Tracheal epithelial cell (primary cell): ENCODE results near the gene RAG1. TPM values are rescaled to one million over a fixed set of nuclear protein-coding genes. Genes with fewer than 3 reads are reported as not detected.

Experiments
- total RNA-seq: library from RNA; depleted of rRNA; stranded (reverse); fragments of >200 nt; gene quantifications from 2 replicates; pipeline ENCODE4 v1.2.1, GENCODE V29; 2014

The RAG1 gene
- 1.7 and 1.9 TPM in 2 replicates for total RNA-seq

DNA sequence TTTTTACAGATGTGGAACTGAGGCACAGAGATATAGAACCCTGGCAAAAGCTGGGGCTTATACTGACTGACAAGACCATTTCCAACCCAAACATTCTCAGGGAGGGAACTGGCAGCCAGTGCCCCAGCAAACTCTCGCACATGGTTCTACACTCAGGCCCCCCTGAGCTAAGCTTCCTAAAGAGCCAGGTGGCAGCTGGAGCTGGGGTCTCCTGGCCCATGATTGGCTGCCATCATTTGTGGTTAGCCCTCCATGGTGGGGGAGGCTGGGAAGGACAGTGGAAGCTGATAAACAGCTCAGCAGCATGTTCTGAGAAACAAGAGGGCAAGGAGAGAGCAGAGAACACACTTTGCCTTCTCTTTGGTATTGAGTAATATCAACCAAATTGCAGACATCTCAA lies at the start of gene RAG1:
RAG1 (plus strand) TSS at position 314 of the 400 bp plus-strand sequence. CDS start 5,298 bp downstream, outside the sequence.

DNA sequence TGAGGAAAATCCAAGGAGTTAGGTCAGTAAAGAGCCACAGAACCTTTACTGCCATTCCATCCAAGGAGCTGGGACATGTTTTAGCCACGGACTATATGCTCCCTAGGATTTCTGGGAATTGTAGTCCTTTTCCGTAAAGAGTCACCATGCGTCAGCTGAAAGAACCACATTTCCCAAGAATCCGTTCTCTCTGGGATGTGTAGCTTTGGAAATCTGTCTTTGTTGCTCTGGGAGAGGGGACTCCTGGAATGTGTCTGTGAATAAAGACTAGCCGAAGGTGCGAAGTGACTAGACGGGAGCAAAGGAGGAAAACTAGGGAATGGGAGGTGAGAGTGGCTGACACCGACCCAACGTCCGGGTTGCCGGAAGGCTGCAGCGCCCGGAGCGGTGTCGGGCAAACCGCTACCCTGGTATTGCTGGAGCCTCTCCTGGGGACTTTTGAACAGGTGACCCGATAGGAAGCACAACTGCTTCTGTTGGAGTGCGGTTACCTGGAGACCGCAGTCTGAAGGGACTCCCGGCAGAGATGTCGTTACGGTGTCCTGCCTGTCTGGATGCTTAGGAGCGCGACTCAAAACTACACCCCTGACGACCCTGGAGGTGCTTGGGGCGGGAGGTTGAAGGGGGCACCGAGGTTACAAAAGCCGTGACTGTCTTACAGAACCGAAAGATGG lies 26.6 kb downstream of the RAG1 start, which contains the start of gene IFTAP:
IFTAP (plus strand) TSS at position 187 of the 674 bp plus-strand sequence. CDS start 15,602 bp downstream, outside the sequence.

DNA sequence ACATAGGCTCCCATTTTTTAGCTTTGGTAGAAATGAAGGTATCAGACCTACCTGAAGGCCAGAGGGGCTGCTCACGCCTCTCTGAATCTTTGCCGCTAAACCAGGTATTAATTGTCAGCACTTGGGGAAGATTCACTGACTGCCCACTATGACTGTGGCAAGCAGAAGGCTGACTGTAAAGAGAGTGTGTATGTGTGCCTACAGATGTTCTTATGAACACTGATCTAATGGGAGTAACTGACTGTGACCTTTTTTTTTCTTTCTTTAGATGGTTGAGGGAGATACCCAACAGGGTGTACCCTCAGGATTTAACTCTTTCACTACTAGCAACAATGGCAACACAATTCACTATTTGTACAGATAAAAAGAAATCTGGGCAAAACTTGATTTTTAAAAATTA lies 30.2 kb downstream of the RAG1 start, which contains the start of gene RAG2:
RAG2 (minus strand) TSS at position 186 of the 400 bp plus-strand sequence. CDS start 4,068 bp downstream, outside the sequence.

Other genes starting within 250 kb of the RAG1 start
- 6.8 and 7.5 TPM in 2 replicates for gene TRAF6, start 57.7 kb upstream of the RAG1 start, total RNA-seq
- 17.4 and 36.2 TPM in 2 replicates for gene IFTAP, start 26.5 kb downstream of the RAG1 start, total RNA-seq
- not detected in 2 replicates for gene RAG2, start 30.2 kb downstream of the RAG1 start, total RNA-seq